GM18499 (cell line): ENCODE results near the gene AKAP7.
"Not testable (repeated sequence)": the region's sequence is repeated elsewhere in the genome, so short reads cannot be mapped to it uniquely, and the experiment has no call there.

Experiments used
- ATAC-seq: cut with Tn5 transposase; IDR thresholded peaks from one replicate; pipeline ENCODE4 v1.9.1; 2021; ENCODE audit warnings: moderate number of reproducible peaks; ENCODE audit not compliant: insufficient read depth, unreplicated experiment

Gene AKAP7

GRCh38 chr6:131286469-131287040 is 151.3 kb downstream of the AKAP7 start:
- ATAC-seq = no peak

DNA sequence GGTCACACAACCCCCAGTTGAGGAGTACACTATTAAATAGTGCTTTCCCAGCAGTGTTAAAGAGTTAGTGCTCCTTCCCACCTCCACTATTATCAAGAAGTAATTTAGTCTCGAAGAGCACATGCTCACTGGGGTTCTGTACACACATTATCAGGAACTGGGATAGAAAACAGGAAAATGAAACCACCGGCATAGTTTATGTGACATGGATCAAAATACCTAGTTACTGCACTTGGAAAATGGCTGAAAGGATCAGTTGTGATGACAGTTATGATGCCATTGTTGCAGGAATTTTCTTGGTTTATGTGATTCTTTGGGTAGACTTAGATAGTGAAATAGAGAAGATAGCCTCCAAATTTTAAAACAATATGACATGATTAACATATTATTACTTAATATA is 152.9 kb downstream of the AKAP7 start:
- no peak for ATAC-seq

DNA sequence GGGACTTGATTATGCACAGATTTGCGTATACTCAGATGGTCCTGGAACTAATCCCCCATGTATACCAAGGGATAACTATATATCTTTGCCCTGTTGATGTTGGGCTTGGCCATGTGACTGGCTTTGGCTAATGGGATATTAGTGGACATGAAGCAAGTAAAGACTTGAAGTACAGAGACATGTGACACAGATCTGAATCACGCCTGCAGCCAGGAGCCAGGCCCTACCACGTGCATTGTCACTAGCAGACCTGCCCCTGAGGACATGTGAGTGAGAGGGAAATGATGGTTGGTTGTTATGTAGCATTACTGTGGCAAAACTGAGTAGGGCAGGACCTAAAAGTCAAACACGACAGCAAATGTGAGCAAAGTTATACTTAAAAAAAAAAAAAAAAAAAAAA is 155.7 kb downstream of the AKAP7 start:
- ATAC-seq = no peak

- ATAC-seq = no peak
Measured at GRCh38 chr6:131292145-131292938, 157.1 kb downstream of the AKAP7 start.

DNA sequence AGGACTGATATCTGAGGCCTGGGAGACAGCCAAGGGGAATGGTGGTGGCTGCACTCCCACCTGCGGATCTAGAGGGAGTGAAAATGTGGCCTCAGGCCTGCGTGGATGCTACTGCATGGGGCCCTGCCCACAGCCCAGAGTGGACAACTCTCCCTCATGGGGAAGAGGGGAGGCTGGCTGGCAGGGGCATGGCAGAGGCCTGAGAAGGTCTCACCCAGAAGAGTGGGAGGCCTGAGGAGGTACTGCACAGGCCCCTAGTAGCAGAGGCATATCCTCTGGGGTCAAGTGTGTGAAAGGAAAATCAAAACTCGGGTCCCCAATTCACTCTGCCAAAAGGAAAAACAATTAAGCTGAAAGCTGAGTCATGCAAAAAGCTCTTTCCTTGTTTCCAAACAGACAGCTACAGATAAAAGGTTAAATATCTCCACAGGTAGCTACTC is 158.2 kb downstream of the AKAP7 start:
- no peak for ATAC-seq

- ATAC-seq = no peak
Measured at GRCh38 chr6:131295081-131295480, 159.8 kb downstream of the AKAP7 start.

DNA sequence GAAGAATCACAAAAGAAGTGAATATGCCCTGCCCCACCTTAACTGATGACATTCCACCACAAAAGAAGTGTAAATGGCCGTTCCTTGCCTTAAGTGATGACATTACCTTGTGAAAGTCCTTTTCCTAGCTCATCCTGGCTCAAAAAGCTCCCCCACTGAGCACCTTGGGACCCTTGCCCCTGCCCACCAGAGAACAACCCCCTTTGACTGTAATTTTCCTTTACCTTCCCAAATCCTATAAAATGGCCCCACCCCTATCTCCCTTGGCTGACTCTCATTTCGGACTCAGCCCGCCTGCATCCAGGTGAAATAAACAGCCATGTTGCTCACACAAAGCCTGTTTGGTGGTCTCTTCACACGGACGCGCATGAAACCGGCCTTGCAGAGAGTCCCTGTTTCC is 165.6 kb downstream of the AKAP7 start:
- ATAC-seq = not testable (repeated sequence)

GRCh38 chr6:131303338-131303930 is 168.2 kb downstream of the AKAP7 start:
- no peak for ATAC-seq

GRCh38 chr6:131305037-131305850 is 170.0 kb downstream of the AKAP7 start:
- ATAC-seq = no peak

DNA sequence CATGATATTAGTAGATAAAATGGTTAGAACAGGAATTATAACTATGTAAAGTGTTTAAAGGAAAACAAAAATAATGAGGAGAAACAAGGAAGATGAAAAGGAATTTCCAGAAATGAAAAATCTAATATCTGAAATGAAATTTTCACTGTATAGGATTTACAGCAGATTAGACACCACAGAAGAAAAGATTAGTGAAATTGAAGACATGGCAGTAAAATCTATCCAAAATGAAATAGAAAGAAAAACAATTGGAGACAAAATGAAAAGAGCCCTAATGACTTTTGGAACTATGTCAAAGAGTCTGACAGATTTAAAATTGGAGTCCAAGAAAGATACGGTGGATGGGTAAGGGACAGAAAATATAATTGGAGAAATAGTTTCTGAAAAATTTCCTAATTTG is 174.2 kb downstream of the AKAP7 start:
- no peak for ATAC-seq

DNA sequence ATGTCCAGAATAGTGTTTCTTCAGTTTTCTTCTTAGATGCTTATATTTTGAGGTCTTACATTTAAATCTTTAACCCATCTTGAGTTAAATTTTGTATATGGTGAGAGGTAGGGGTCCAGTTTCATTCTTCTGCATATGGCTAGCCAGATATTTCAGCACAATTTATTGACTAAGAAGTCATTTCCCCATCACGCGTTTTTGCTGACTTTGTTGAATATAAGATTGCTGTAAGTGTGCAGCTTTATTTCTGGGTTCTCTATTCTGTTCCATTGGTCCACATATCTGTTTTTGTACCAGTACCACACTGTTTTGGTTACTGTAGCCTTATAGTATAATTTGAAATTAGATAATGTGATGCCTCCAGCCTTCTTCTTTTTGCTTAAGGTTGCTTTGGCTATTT is 179.6 kb downstream of the AKAP7 start:
- no peak for ATAC-seq

GRCh38 chr6:131316654-131317053 is 181.4 kb downstream of the AKAP7 start:
- no peak for ATAC-seq

DNA sequence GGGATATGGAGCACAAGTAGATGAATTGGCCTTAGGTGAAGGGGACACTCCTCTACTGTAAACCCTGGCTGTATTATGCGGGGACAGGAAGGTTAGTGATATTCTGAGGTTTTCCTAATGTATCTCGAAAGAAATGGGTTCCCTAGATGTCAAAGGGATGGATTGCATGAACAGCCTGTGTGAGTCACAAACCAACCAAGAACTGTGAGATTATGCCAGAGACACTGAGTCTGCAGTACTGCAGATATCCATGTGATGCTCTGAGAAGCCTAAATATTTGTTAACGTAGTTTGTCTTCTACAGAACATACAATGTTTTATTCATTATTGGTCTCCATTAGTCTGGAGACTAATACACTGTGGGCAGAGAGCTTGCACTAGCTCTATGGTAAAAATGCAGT is 182.2 kb downstream of the AKAP7 start:
- ATAC-seq = no peak

DNA sequence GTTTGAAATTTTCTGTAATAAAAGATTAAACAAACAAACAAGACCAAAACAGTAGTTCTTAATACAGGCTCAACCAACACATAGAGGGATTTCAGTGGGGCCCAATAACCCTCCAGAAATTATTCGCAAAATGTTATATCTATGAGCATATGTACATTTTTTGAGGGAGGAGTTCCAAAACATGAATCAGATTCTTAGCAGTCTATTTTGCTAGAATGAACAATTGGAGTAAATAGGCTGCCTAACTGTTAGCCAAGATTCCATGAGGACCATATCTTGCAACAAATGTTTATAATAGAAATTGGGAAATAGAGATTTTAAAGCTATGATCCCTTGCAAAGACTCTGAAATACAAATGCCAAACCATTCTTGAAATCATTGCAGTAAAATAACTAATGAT is 186.3 kb downstream of the AKAP7 start:
- ATAC-seq = no peak

GRCh38 chr6:131322125-131322524 is 186.9 kb downstream of the AKAP7 start:
- ATAC-seq = no peak

DNA sequence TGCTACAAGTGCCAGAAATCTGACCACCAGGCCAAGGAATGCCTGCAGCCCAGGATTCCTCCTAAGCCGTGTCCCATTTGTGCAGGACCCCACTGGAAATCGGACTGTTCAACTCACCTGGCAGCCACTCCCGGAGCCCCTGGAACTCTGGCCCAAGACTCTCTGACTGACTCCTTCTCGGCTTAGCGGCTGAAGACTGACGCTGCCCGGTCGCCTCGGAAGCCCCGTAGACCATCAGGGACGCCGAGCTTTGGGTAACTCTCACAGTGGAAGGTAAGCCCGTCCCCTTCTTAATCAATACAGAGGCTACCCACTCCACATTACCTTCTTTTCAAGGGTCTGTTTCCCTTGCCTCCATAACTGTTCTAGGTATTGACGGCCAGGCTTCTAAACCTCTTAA is 190.4 kb downstream of the AKAP7 start:
- not testable (repeated sequence) for ATAC-seq

GRCh38 chr6:131328727-131329126 is 193.5 kb downstream of the AKAP7 start:
- not testable (repeated sequence) for ATAC-seq

DNA sequence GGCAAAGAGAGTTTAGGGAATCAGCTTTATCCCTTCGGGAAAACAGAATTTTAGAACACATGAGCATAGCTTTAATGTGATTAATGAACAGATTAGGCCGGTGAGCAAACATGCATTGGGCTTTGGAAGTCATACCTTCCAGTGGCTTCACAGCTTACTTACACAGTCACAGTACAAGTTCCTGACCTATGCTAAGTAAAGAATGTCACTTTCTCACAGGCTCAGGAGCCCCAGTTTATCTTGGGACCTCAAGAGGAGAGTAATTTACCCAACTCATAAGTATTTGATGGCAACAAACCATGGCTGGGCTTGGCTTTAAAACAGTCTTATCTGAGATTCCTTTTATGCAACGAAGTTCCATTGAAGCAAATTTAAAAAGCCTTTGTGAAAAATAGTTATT is 195.9 kb downstream of the AKAP7 start:
- ATAC-seq = no peak

DNA sequence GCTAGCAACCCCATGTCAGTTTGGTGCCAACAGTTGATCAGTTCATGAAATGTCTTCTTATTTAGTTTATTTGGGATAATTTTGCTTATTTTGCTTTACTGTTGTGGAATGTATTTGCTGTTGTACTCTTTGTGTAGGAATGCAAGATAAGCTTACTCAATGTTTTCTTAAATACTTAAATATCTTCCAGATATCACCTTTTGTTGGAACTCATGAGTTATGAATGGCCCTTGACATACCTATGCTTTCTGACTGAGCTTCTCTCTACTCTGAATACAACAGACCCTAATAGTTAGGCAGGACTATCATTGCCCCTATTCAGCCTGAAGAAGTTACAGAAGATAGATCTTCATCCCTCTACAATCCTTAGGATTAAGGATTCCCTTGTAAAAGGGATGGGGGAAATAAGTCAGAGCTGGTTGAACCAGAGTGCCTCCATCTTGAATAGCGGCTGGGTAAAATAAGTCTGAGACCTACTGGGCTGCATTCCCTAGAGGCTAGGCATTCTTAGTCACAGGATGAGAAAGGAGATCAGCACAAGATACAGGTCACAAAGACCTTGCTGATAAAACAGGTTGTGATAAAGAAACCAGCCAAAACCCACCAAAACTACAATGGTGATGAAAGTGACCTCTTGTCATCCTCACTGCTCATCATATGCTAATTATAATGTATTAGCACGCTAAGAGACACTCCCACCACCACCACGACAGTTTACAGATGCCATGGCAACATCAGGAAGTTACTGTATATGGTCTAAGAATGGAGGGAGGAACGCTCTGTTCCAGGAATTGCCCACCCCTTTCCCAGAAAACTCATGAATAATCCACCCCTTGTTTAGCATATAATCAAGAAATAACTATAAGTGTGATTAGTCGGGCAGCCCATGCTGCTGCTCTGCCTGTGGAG is 196.9 kb downstream of the AKAP7 start:
- ATAC-seq = no peak
